Hepatocyte (in vitro differentiated cells): ENCODE data around the gene RNF125.

Experiments used
- EZH2 ChIP-seq: fragments of 200-600 bp; sonication (generic); IDR thresholded peaks from 2 replicates; pipeline ENCODE4 v1.6.1; 2016; ENCODE audit warnings: antibody characterized with exemption, mild to moderate bottlenecking, borderline replicate concordance
- EZH2phosphoT487 ChIP-seq: fragments of 200-600 bp; sonication (generic); IDR thresholded peaks from one replicate; pipeline ENCODE4 v1.6.1; 2018; ENCODE audit warnings: antibody characterized with exemption, mild to moderate bottlenecking, low read depth, moderate library complexity; ENCODE audit not compliant: unreplicated experiment, severe bottlenecking
- TF ChIP-seq, protein P1 (sequence below): fragments of 200-600 bp; sonication (generic); IDR thresholded peaks from 2 replicates; pipeline ENCODE4 v1.5.1; 2016; ENCODE audit warnings: antibody characterized with exemption, mild to moderate bottlenecking; ENCODE audit not compliant: poor library complexity

DNA sequence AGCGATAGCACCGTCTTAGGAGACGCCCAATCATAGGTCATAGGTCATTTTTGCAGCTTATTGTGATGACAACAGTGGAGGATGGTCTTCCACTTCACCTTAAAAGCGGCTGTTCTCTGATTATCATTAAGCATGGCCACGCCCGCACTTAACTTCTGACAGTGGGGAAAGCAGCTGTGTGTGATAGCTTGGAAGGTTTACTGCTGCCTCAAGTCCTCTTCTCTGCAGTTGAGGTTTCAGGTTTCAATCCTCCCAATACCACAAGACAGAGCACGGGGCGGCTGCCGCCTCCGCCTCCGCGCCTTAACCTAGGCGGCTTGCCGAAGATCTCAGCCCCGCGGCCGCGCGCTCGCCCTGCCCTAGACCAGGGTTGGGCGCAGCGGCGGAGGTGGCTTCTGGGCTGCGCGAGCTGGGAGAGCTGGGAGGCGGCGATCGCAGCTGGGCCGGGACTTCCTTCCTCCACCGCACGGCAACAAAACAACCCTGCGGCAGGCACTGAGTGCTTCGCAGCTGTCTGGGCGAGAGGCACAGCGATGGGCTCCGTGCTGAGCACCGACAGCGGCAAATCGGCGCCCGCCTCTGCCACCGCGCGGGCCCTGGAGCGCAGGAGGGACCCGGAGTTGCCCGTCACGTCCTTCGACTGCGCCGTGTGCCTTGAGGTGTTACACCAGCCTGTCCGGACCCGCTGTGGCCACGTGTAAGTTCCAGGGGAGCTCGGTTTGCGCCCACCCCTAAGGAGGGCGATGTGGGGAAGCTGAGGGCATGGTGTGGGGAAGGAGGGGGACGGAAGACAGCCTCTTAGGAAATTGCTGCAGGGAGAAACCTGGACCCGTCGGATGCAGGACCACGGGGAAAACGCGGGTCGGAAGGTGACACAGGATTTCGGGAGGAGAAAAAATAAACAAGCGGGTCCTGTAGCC is at the start of gene RNF125:
- TF ChIP-seq, protein P1, sequence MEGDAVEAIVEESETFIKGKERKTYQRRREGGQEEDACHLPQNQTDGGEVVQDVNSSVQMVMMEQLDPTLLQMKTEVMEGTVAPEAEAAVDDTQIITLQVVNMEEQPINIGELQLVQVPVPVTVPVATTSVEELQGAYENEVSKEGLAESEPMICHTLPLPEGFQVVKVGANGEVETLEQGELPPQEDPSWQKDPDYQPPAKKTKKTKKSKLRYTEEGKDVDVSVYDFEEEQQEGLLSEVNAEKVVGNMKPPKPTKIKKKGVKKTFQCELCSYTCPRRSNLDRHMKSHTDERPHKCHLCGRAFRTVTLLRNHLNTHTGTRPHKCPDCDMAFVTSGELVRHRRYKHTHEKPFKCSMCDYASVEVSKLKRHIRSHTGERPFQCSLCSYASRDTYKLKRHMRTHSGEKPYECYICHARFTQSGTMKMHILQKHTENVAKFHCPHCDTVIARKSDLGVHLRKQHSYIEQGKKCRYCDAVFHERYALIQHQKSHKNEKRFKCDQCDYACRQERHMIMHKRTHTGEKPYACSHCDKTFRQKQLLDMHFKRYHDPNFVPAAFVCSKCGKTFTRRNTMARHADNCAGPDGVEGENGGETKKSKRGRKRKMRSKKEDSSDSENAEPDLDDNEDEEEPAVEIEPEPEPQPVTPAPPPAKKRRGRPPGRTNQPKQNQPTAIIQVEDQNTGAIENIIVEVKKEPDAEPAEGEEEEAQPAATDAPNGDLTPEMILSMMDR = no peak
- TF ChIP-seq EZH2 (no peak), EZH2phosphoT487 (no peak)
